OCI-LY1 (cell line): ENCODE measurements around the gene HKDC1.

Experiments used
- H2AFZ ChIP-seq: fragments of 200-600 bp; sonication (generic), shearing (Covaris generic); 2 replicates; pipeline ENCODE4 v1.6.0; 2014; ENCODE audit warnings: antibody characterized with exemption, mild to moderate bottlenecking, low read length
- H3F3A ChIP-seq: fragments of 200-600 bp; sonication (generic), shearing (Covaris generic); 2 replicates; pipeline ENCODE4 v1.6.0; 2014; ENCODE audit warnings: mild to moderate bottlenecking, antibody characterized with exemption, low read length, moderate library complexity; ENCODE audit not compliant: insufficient read depth
- H3K27ac ChIP-seq: fragments of 200-600 bp; sonication (generic); 2 replicates; pipeline ENCODE4 v1.5.1; 2014; ENCODE audit warnings: low read length, mixed run types, mild to moderate bottlenecking, low read depth; ENCODE audit not compliant: poor library complexity, severe bottlenecking
- H3K27me3 ChIP-seq: fragments of 200-600 bp; sonication (generic); 2 replicates; pipeline ENCODE4 v1.6.0; 2014; ENCODE audit warnings: antibody characterized with exemption, mild to moderate bottlenecking, low read length, moderate library complexity; ENCODE audit not compliant: insufficient read depth
- H3K36me3 ChIP-seq: fragments of 200-600 bp; sonication (generic); 2 replicates; pipeline ENCODE4 v1.6.1; 2014; ENCODE audit warnings: mild to moderate bottlenecking, antibody characterized with exemption, low read length, moderate library complexity, mixed read lengths; ENCODE audit not compliant: insufficient read depth
- H3K4me1 ChIP-seq: fragments of 200-600 bp; sonication (generic); 2 replicates; pipeline ENCODE4 v1.5.1; 2014; ENCODE audit warnings: mild to moderate bottlenecking, low read length, moderate library complexity; ENCODE audit not compliant: insufficient read depth, severe bottlenecking
- H3K4me2 ChIP-seq: fragments of 200-600 bp; sonication (generic), shearing (Covaris generic); 2 replicates; pipeline ENCODE4 v1.6.1; 2014; ENCODE audit warnings: low read length
- H3K4me3 ChIP-seq: fragments of 200-600 bp; sonication (generic); 2 replicates; pipeline ENCODE4 v1.5.1; 2014; ENCODE audit warnings: low read length, low read depth, mild to moderate bottlenecking, mixed read lengths; ENCODE audit not compliant: poor library complexity, severe bottlenecking
- H3K79me2 ChIP-seq: fragments of 200-600 bp; shearing (Covaris generic); 2 replicates; pipeline ENCODE4 v1.6.1; 2016; ENCODE audit warnings: mixed run types, low read length, mixed read lengths; ENCODE audit not compliant: insufficient read depth
- H3K9ac ChIP-seq: fragments of 200-600 bp; sonication (generic), shearing (Covaris generic); 2 replicates; pipeline ENCODE4 v1.6.1; 2014; ENCODE audit warnings: mild to moderate bottlenecking, low read length, mixed read lengths
- H3K9me2 ChIP-seq: fragments of 200-600 bp; sonication (generic), shearing (Covaris generic); 2 replicates; pipeline ENCODE4 v1.6.1; 2014; ENCODE audit warnings: low read depth, mild to moderate bottlenecking, low read length, mixed read lengths
- H3K9me3 ChIP-seq: fragments of 200-600 bp; shearing (Covaris generic); 2 replicates; pipeline ENCODE4 v1.6.1; 2014; ENCODE audit warnings: low read length, mixed read lengths
- H4K20me1 ChIP-seq: fragments of 200-600 bp; sonication (generic), shearing (Covaris generic); 2 replicates; pipeline ENCODE4 v1.6.0; 2016; ENCODE audit warnings: mild to moderate bottlenecking, low read length; ENCODE audit not compliant: insufficient read depth
- CTCF ChIP-seq: fragments of 200-600 bp; sonication (generic), shearing (Covaris generic); IDR thresholded peaks from 2 replicates; pipeline ENCODE4 v1.5.1; 2017; ENCODE audit warnings: mild to moderate bottlenecking, antibody characterized with exemption, low read length, moderate library complexity, mixed read lengths
- EZH2 ChIP-seq: fragments of 200-600 bp; sonication (generic), shearing (Covaris generic); IDR thresholded peaks from 2 replicates; pipeline ENCODE4 v1.8.0; 2017; ENCODE audit warnings: borderline replicate concordance, mixed run types, mild to moderate bottlenecking, antibody characterized with exemption, low read length, moderate library complexity, mixed read lengths

HKDC1 gene

DNA sequence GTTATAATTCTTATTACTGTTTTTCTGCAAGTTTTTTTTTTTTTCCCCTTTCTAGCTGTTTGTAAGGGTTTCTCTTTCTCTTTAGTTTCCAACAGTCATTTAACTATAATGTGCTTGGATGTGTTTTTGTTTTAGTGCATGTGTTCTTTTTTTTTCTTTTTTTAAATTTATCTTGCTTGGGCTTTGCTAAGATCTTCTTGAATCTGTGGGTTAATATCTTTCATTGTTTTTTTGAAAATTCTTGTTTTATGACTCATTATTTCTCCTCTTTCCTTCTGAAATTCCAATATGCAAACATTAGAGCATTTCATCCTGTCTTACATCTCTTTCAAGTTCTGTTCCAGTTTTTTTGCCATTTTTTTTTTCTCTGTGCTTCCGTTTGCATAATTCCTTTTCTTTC, 52.5 kb downstream of the HKDC1 start:
- no peak overlapping the region for H3K4me3 ChIP-seq
- H2AFZ ChIP-seq, result no peak overlapping the region
- no peaks in the 10 kb centered on the region for H3K4me1 ChIP-seq
- H3K9me2 ChIP-seq, result no peaks in the 10 kb centered on the region
- H3K27me3 ChIP-seq, result no peaks in the 10 kb centered on the region; the same call in 1 of the 2 replicates
- H3K36me3 ChIP-seq, result no peaks in the 10 kb centered on the region
- H3K4me2 ChIP-seq, result no peak overlapping the region
- TF ChIP-seq CTCF (no peak), EZH2 (no peak)
- H3K9me3 ChIP-seq, result no peaks in the 10 kb centered on the region
- H3F3A ChIP-seq, result no peaks in the 10 kb centered on the region
- no peaks in the 10 kb centered on the region for H3K79me2 ChIP-seq
- no peaks in the 10 kb centered on the region for H4K20me1 ChIP-seq
- no peak overlapping the region for H3K27ac ChIP-seq
- H3K9ac ChIP-seq, result no peak overlapping the region

- no peak for TF ChIP-seq CTCF
- TF ChIP-seq EZH2, result no peak
- H3K4me3 ChIP-seq, result no peak overlapping the region
- H2AFZ ChIP-seq, result no peak overlapping the region
- no peak overlapping the region for H3K27ac ChIP-seq
- no peak overlapping the region for H3K9ac ChIP-seq
- H3K9me2 ChIP-seq, result no peaks in the 10 kb centered on the region
- no peak overlapping the region for H3K4me2 ChIP-seq
- H3K4me1 ChIP-seq, result peaks cover 17% of the 10 kb centered on the region
- H3K27me3 ChIP-seq, result no peaks in the 10 kb centered on the region
- H3K36me3 ChIP-seq, result no peaks in the 10 kb centered on the region
- no peaks in the 10 kb centered on the region for H3K79me2 ChIP-seq
- no peaks in the 10 kb centered on the region for H3K9me3 ChIP-seq
- H3F3A ChIP-seq, result no peaks in the 10 kb centered on the region
- H4K20me1 ChIP-seq, result no peaks in the 10 kb centered on the region
Measured at GRCh38 chr10:69275444-69275843, 55.3 kb downstream of the HKDC1 start.

GRCh38 chr10:69276503-69276902, 56.4 kb downstream of the HKDC1 start:
- Histone ChIP-seq H3K4me1 (peaks cover 17% of the 10 kb centered on the region), H3K9me3 (no peaks in the 10 kb centered on the region), H2AFZ (no peak overlapping the region), H3K79me2 (no peaks in the 10 kb centered on the region), H3K9me2 (no peaks in the 10 kb centered on the region), H3K4me2 (no peak overlapping the region), H3F3A (no peaks in the 10 kb centered on the region), H3K27ac (no peak overlapping the region), H3K9ac (no peak overlapping the region), H3K4me3 (no peak overlapping the region), H3K27me3 (no peaks in the 10 kb centered on the region; the same call in 1 of the 2 replicates), H3K36me3 (no peaks in the 10 kb centered on the region), H4K20me1 (no peaks in the 10 kb centered on the region)
- TF ChIP-seq CTCF (no peak), EZH2 (no peak)
